ENCODE results near the gene ATP4B. TPM values are rescaled to one million over a fixed set of nuclear protein-coding genes. Genes with fewer than 3 reads are reported as not detected.

Gene ATP4B
- polyA plus RNA-seq, 1 of the 3 experiments (the other 2 are of a cell fraction): not detected

GRCh38 chr13:113655346-113656002 lies 2.5 kb downstream of the ATP4B start:
- Histone ChIP-seq H3K9ac (no peak overlapping the region), H4K20me1 (ENCODE audit: insufficient read depth) (no peaks in the 10 kb centered on the region), H3K9me2 (no peaks in the 10 kb centered on the region), H3K4me1 (ENCODE audit: control insufficient read depth in 1 of 2, insufficient read depth in 2 of 2, low read depth in 1 of 2, low read length in 1 of 2) (peaks cover 0 to 7% of the 10 kb centered on the region in 2 experiments; a peak in 1 of 4 replicates), H3K79me2 (ENCODE audit: insufficient read depth) (no peaks in the 10 kb centered on the region), H3K27me3 (ENCODE audit: insufficient read depth) (no peaks in the 10 kb centered on the region), H3K36me3 (replicated peaks in 1 of 2; ENCODE audit: control insufficient read depth in 1 of 2, insufficient read depth in 2 of 2, low read length in 1 of 2) (no peaks in the 10 kb centered on the region), H3F3A (replicated peaks; ENCODE audit: insufficient read depth) (no peaks in the 10 kb centered on the region), H3K27ac (ENCODE audit: low read depth in 2 of 2, low read length in 1 of 2) (no peak overlapping the region), H3K4me2 (no peak overlapping the region), H2AFZ (ENCODE audit: low read depth) (no peak overlapping the region), H3K4me3 (ENCODE audit: low read depth in 2 of 2, low read length in 1 of 2) (no peak overlapping the region), H3K9me3 (no peaks in the 10 kb centered on the region)
- TF ChIP-seq, protein P1, sequence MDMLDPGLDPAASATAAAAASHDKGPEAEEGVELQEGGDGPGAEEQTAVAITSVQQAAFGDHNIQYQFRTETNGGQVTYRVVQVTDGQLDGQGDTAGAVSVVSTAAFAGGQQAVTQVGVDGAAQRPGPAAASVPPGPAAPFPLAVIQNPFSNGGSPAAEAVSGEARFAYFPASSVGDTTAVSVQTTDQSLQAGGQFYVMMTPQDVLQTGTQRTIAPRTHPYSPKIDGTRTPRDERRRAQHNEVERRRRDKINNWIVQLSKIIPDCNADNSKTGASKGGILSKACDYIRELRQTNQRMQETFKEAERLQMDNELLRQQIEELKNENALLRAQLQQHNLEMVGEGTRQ (IDR thresholded peaks at IDR 0.05; ENCODE audit: borderline replicate concordance, low read depth, low read length): no peak
- TF ChIP-seq GATA2 (CRISPR knock-in tag; IDR thresholded peaks at IDR 0.05) (no peak), YY1 (IDR thresholded peaks at IDR 0.05; ENCODE audit: low read depth) (no peak), NRF1 (IDR thresholded peaks at IDR 0.05; ENCODE audit: low read depth, low read length) (no peak), MXI1 (IDR thresholded peaks at IDR 0.05; ENCODE audit: low read depth, low read length) (no peak), TEAD4 (IDR thresholded peaks at IDR 0.05; ENCODE audit: borderline replicate concordance, insufficient read depth) (no peak), GABPA (IDR thresholded peaks at IDR 0.05; ENCODE audit: low read depth) (no peak), ZBTB33 (IDR thresholded peaks at IDR 0.05; ENCODE audit: borderline replicate concordance, low read depth) (no peak), RXRA (IDR thresholded peaks at IDR 0.05; ENCODE audit: borderline replicate concordance, low read depth) (no peak), POLR2AphosphoS5 (IDR thresholded peaks at IDR 0.05; ENCODE audit: low read depth, low read length) (no peak), IRF3 (IDR thresholded peaks at IDR 0.05; ENCODE audit: low read depth, low read length) (no peak), RAD21 (IDR thresholded peaks at IDR 0.05; ENCODE audit: low read length) (no peak), SMC3 (IDR thresholded peaks at IDR 0.05; ENCODE audit: low read depth, low read length) (no peak), NFIC (IDR thresholded peaks at IDR 0.05; ENCODE audit: borderline replicate concordance) (no peak), CTCF (IDR thresholded peaks at IDR 0.05) (no peak), TAF1 (IDR thresholded peaks at IDR 0.05; ENCODE audit: borderline replicate concordance, low read depth, low read length) (no peak), PBX3 (IDR thresholded peaks at IDR 0.05) (no peak), TCF12 (IDR thresholded peaks at IDR 0.05) (no peak), REST (IDR thresholded peaks at IDR 0.05; ENCODE audit: low read depth, low read length) (no peak)
- 81% methylated on average over 10 of the region's 15 CpGs for WGBS (ENCODE audit: low lambda C conversion rate)
- ChIA-PET POLR2A (no interaction called here), CTCF (interaction anchor here (0.7 to 1.4 kb wide), 2 partner anchors 11 to 69 kb away, joined by 3 to 4 read pairs; partner anchors contain the start of gene GRK1)
- DNase-seq: no peak
